SK-N-SH treated with all-trans-retinoic acid at 6 μM for 48 hours (cell line): ENCODE measurements around the gene RHO.

ENCODE experiments used
- ARNTL ChIP-seq: fragments of 450-650 bp; formaldehyde crosslinking; IDR thresholded peaks from 2 replicates; pipeline ENCODE4 v1.5.0; 2020; ENCODE audit warnings: low read depth, mild to moderate bottlenecking, moderate library complexity, borderline replicate concordance
- BACH2 ChIP-seq: fragments of 250-450 bp; sonication (Bioruptor Pico); IDR thresholded peaks from 2 replicates; pipeline ENCODE4 v1.9.0; 2021; ENCODE audit warnings: mild to moderate bottlenecking, borderline replicate concordance
- CREB5 ChIP-seq: fragments of 250-450 bp; sonication (Bioruptor Pico); IDR thresholded peaks from 2 replicates; pipeline ENCODE4 v1.5.1; 2020; ENCODE audit warnings: low read depth, mild to moderate bottlenecking, moderate library complexity
- CSRNP3 ChIP-seq: fragments of 250-450 bp; sonication (Bioruptor Pico); IDR thresholded peaks from 2 replicates; pipeline ENCODE4 v1.5.1; 2021; ENCODE audit warnings: mild to moderate bottlenecking, moderate library complexity
- ESRRG ChIP-seq: fragments of 250-450 bp; sonication (Bioruptor Pico); IDR thresholded peaks from 2 replicates; pipeline ENCODE4 v1.6.1; 2021; ENCODE audit warnings: mild to moderate bottlenecking
- ISL1 ChIP-seq: fragments of 250-450 bp; sonication (Bioruptor Pico); IDR thresholded peaks from 2 replicates; pipeline ENCODE4 v2.1.2; 2022; ENCODE audit warnings: mild to moderate bottlenecking, moderate library complexity
- PATZ1 ChIP-seq: fragments of 250-450 bp; sonication (Bioruptor Pico); IDR thresholded peaks from 2 replicates; pipeline ENCODE4 v1.8.0; 2020; ENCODE audit warnings: mild to moderate bottlenecking, moderate library complexity, borderline replicate concordance
- RARB ChIP-seq: fragments of 250-450 bp; sonication (Bioruptor Pico); IDR thresholded peaks from 2 replicates; pipeline ENCODE4 v1.8.0; 2021; ENCODE audit warnings: mild to moderate bottlenecking, moderate library complexity
- TCF4 ChIP-seq: fragments of 250-450 bp; sonication (Bioruptor Pico); IDR thresholded peaks from 2 replicates; pipeline ENCODE4 v1.8.0; 2021; ENCODE audit warnings: mild to moderate bottlenecking, moderate library complexity, borderline replicate concordance
- TSHZ2 ChIP-seq: fragments of 250-450 bp; sonication (Bioruptor Pico); IDR thresholded peaks from 2 replicates; pipeline ENCODE4 v1.5.0; 2020; ENCODE audit warnings: mild to moderate bottlenecking, moderate library complexity
- ZNF70 ChIP-seq: fragments of 450-650 bp; formaldehyde crosslinking; IDR thresholded peaks from 2 replicates; pipeline ENCODE4 v1.5.0; 2020; ENCODE audit warnings: mild to moderate bottlenecking, moderate library complexity

- TF ChIP-seq PATZ1 (CRISPR knock-in tag) (no peak), CREB5 (CRISPR knock-in tag) (no peak), ZNF70 (CRISPR knock-in tag) (no peak), ARNTL (CRISPR knock-in tag) (no peak), RARB (CRISPR knock-in tag) (no peak), TCF4 (CRISPR knock-in tag) (no peak), ISL1 (CRISPR knock-in tag) (no peak), TSHZ2 (CRISPR knock-in tag) (no peak), BACH2 (CRISPR knock-in tag) (no peak), ESRRG (CRISPR knock-in tag) (no peak), CSRNP3 (CRISPR knock-in tag) (no peak)
Measured at GRCh38 chr3:129581623-129582022, 53.2 kb downstream of the RHO start.
